NCI-H2081 (cell line): ENCODE measurements around the gene VSIG8.

ENCODE experiments used
- DNase-seq, 2 experiments: peaks; one replicate each; lab custom pipeline; 2025; lab: John Stamatoyannopoulos, UW

The VSIG8 gene

GRCh38 chr1:159856576-159856975 is 5.9 kb downstream of the VSIG8 start:
- DNase-seq: no peak

GRCh38 chr1:159855709-159856108 is 6.7 kb downstream of the VSIG8 start:
- no peak for DNase-seq

GRCh38 chr1:159854693-159855192 is 7.7 kb downstream of the VSIG8 start:
- peak; percentile 60 to 71 for DNase-seq

- DNase-seq: peak; percentile 10 to 17
Measured at GRCh38 chr1:159854116-159854692, 8.3 kb downstream of the VSIG8 start.

GRCh38 chr1:159853417-159854115 is 8.9 kb downstream of the VSIG8 start:
- no peak for DNase-seq

- no peak for DNase-seq
Measured at GRCh38 chr1:159851407-159851806, 11.1 kb downstream of the VSIG8 start.

GRCh38 chr1:159849626-159850366 is 12.7 kb downstream of the VSIG8 start:
- DNase-seq: no peak

GRCh38 chr1:159848326-159848725 is 14.1 kb downstream of the VSIG8 start:
- no peak for DNase-seq

- no peak for DNase-seq
Measured at GRCh38 chr1:159847231-159847630, 15.2 kb downstream of the VSIG8 start.

GRCh38 chr1:159845751-159846629 is 16.5 kb downstream of the VSIG8 start:
- no peak for DNase-seq

- DNase-seq: no peak
Measured at GRCh38 chr1:159843459-159843858, 19.0 kb downstream of the VSIG8 start.

- DNase-seq: no peak
Measured at GRCh38 chr1:159841749-159842148, 20.7 kb downstream of the VSIG8 start.

GRCh38 chr1:159839116-159839849 is 23.2 kb downstream of the VSIG8 start:
- no peak for DNase-seq

- DNase-seq: no peak
Measured at GRCh38 chr1:159838715-159839114, 23.7 kb downstream of the VSIG8 start.

GRCh38 chr1:159835862-159836525 is 26.5 kb downstream of the VSIG8 start:
- DNase-seq: no peak

- DNase-seq: no peak
Measured at GRCh38 chr1:159835356-159835755, 27.1 kb downstream of the VSIG8 start.

GRCh38 chr1:159832309-159832708 is 30.1 kb downstream of the VSIG8 start:
- DNase-seq: no peak

GRCh38 chr1:159831412-159832141 is 30.9 kb downstream of the VSIG8 start:
- peak; percentile 79 to 89 for DNase-seq

GRCh38 chr1:159830722-159831121 is 31.7 kb downstream of the VSIG8 start:
- no peak for DNase-seq
